ENCODE results near the gene CLK3. TPM values are rescaled to one million over a fixed set of nuclear protein-coding genes. Genes with fewer than 3 reads are reported as not detected.

The CLK3 gene
- polyA plus RNA-seq, 1 donor, result 81.6 TPM

Other genes starting within 250 kb of the CLK3 start
- 1.2 TPM for gene CYP11A1, start 248.2 kb upstream of the CLK3 start, polyA plus RNA-seq (ENCODE audit: insufficient read length)
- gene SEMA7A, start 181.9 kb upstream of the CLK3 start, polyA plus RNA-seq (ENCODE audit: insufficient read length), result 5.0 TPM
- 64.0 TPM for gene UBL7, start 154.7 kb upstream of the CLK3 start, polyA plus RNA-seq (ENCODE audit: insufficient read length)
- gene ARID3B, start 74.6 kb upstream of the CLK3 start, polyA plus RNA-seq (ENCODE audit: insufficient read length), result 16.8 TPM
- 45.3 TPM for gene EDC3, start 80.2 kb downstream of the CLK3 start, polyA plus RNA-seq (ENCODE audit: insufficient read length)
- not detected for gene CYP1A1, start 109.7 kb downstream of the CLK3 start, polyA plus RNA-seq (ENCODE audit: insufficient read length)
- 0.18 TPM for gene CYP1A2, start 133.0 kb downstream of the CLK3 start, polyA plus RNA-seq (ENCODE audit: insufficient read length)
- gene CSK, start 166.2 kb downstream of the CLK3 start, polyA plus RNA-seq (ENCODE audit: insufficient read length), result 46.2 TPM
- gene LMAN1L, start 197.0 kb downstream of the CLK3 start, polyA plus RNA-seq (ENCODE audit: insufficient read length), result not detected
- not detected for gene CPLX3, start 210.8 kb downstream of the CLK3 start, polyA plus RNA-seq (ENCODE audit: insufficient read length)
- gene ULK3, start 227.3 kb downstream of the CLK3 start, polyA plus RNA-seq (ENCODE audit: insufficient read length), result 32.5 TPM

Data from left kidney (tissue), 1 donor.